Placental pericyte (primary cell): ENCODE data around the gene PPP1CC. TPM values are rescaled to one million over a fixed set of nuclear protein-coding genes. Genes with fewer than 3 reads are reported as not detected.

Experiments
- total RNA-seq: library from RNA; depleted of rRNA; stranded (reverse); fragments of >200 nt; gene quantifications from 2 replicates; pipeline ENCODE4 v1.2.3, GENCODE V29; 2012

The PPP1CC gene
- total RNA-seq = 70.9 and 156 TPM in 2 replicates

DNA sequence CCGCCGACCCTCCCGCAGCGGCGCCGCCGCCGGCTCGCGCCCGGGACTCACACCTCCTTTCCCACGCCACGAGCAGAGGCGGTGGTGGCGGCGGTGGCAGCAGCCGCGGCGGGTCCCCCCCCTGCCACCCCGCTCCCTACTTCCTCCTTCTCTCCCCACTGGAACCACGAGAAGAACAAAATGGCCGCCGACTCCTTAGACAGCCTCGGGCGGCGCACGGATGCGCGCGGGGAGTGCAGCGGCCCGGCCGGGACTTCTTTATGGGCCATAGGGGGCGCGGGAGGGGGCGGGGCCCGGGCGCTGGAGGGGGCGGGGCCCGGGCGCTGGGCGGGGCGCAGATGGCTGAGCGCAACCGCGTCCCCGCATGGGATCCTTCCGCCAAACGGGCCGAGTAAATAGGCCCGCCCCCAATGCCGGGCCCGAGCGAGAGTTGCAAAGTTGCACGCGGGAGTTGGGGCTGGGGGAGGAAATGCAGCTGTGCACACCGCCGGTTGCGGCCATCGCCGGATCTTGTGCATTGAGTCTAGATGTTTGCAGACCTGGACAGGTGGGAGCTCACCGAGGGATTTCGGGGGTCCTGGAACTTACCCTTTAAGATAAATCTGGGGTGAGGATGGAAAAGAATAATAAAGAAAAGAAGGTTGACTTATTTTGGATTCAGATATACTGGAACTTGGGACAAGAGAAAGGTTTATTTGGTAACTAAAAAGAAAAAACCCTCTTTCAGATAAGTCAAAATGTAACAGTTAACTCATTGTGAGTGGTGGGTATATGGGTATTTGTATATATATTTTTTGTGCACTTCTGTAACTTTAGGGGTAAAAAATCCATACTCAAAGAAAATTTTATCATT is at the start of gene PPP1CC:
TSS of gene PPP1CC (minus strand) at position 174 of the 853 bp plus-strand sequence. CDS start 184 bp downstream, outside the sequence.

DNA sequence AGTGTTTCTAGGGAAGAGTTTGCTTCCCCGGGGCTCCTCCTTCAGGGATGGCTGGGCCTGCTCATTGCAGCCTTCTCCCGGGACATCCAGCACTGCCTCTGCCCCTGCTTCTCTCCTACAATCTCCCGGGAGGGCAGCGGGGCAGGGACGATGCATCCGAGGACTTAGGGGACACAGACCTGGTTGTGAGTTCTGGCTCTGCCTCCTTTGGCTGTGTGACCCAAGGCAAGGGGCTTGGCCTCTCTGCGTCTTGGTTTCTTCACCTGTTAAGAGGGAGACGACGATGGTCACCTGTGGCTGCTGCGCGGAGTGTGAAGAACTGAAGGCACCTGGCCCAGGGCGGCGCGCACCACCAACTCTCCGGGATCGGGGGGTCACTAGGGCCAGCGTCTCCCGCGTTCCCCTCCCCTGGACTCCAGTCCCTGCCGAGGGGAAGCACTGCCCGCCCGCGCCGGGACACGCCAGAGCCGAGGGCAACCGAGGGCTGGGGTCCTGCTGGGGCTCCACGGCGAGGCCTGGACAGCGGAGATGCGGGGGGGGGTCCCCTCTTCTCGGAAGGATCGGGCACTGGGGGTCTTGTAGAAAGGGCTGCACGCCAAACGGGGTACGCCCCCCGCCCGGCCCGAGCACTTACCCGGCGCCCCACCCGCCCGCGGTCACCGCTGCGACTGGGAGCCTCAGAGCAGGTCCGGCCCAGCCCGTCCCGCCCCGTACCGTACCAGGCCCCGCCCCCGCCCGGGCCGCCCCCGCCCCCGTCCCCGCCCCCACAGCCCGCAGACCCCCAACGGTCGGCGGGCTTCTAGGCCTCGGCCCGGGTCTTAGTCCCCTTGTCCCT is 54.0 kb downstream of the PPP1CC start, which contains the start of gene HVCN1:
TSS of gene HVCN1 (minus strand) at position 670 of the 835 bp plus-strand sequence. CDS start 5,870 bp downstream, outside the sequence.

Other genes with a start within 250 kb of the PPP1CC start
- gene VPS29, start 240.8 kb downstream of the PPP1CC start, total RNA-seq = 35.7 and 77.0 TPM in 2 replicates
- gene RAD9B, start 240.6 kb downstream of the PPP1CC start, total RNA-seq = 0.44 and 1.4 TPM in 2 replicates
- 8.1 and 13.6 TPM in 2 replicates for gene PPTC7, start 159.6 kb downstream of the PPP1CC start, total RNA-seq
- 20.1 and 23.3 TPM in 2 replicates for gene TCTN1, start 128.8 kb downstream of the PPP1CC start, total RNA-seq
- gene HVCN1, start 53.8 kb downstream of the PPP1CC start, total RNA-seq = 1.3 and 4.3 TPM in 2 replicates
- not detected in 2 replicates for gene CCDC63, start 104.1 kb upstream of the PPP1CC start, total RNA-seq
- not detected in 2 replicates for gene MYL2, start 177.7 kb upstream of the PPP1CC start, total RNA-seq